PFSK-1 (cell line): Measurements from ENCODE around the gene S100A7.

ENCODE experiments used
- FOXP2 ChIP-seq: optimal IDR thresholded peaks from 2 replicates; pipeline ENCODE3; 2011; ENCODE audit warnings: borderline replicate concordance, control low read depth, inconsistent platforms; ENCODE audit not compliant: insufficient read depth; ENCODE audit errors: extremely low read length, extremely low read depth
- POLR2AphosphoS5 ChIP-seq: IDR thresholded peaks from 2 replicates; pipeline ENCODE4 v1.6.1; 2012; ENCODE audit warnings: low read depth, mild to moderate bottlenecking, control low read depth, low read length, moderate library complexity
- REST ChIP-seq, 2 experiments: IDR thresholded peaks; 2 replicates each; pipeline versions ENCODE4 v1.6.1 to v1.8.0; 2011 to 2012; ENCODE audit warnings: low read depth in 2 of 2, low read length in 2 of 2, control low read depth in 1 of 2, inconsistent platforms in 1 of 2, mild to moderate bottlenecking in 1 of 2, moderate library complexity in 1 of 2; ENCODE audit not compliant: insufficient read depth in 1 of 2
- SIN3A ChIP-seq: IDR thresholded peaks from 2 replicates; pipeline ENCODE4 v1.6.1; 2012; ENCODE audit warnings: mild to moderate bottlenecking, low read length, moderate library complexity, borderline replicate concordance; ENCODE audit not compliant: insufficient read depth
- TAF1 ChIP-seq: IDR thresholded peaks from 2 replicates; pipeline ENCODE4 v1.6.1; 2012; ENCODE audit warnings: low read length, control low read depth, borderline replicate concordance; ENCODE audit not compliant: insufficient read depth

- no peak for TF ChIP-seq SIN3A
- TF ChIP-seq TAF1: no peak
- TF ChIP-seq REST (IDR thresholded peaks at IDR 0.05; ENCODE audit: insufficient read depth in 1 of 2, low read depth in 2 of 2, low read length in 2 of 2): no peak
- no peak for TF ChIP-seq POLR2AphosphoS5
- no peak for TF ChIP-seq FOXP2
These were observed 10.3 kb upstream of the S100A7 start for GRCh38 chr1:153470707-153471106.
